GM12878 (cell line): ENCODE results near the gene HRC. TPM values are rescaled to one million over a fixed set of nuclear protein-coding genes. Genes with fewer than 3 reads are reported as not detected.

Source experiments
- ATAC-seq: fragments of 200-7000 bp; cut with Tn5 transposase; 3 replicates; pipeline ENCODE4 v1.9.1; 2020; ENCODE audit warnings: mild to moderate bottlenecking, moderate library complexity
- BruUV-seq: library from RNA; stranded (reverse); fragments of 400-500 nt; replicated peaks from 2 replicates; lab custom pipeline; 2021; lab: Mats Ljungman, UMichigan
- CTCF ChIA-PET: fragments of 300-600 bp; sonication (Branson Sonifier 250); formaldehyde crosslinking; extraction: SDS; loops from one replicate; lab custom pipeline; 2021; ENCODE audit warnings: inconsistent platforms; lab: Yijun Ruan, JAX
- POLR2A ChIA-PET: fragments of 350-600 bp; formaldehyde crosslinking; extraction: SDS; loops from one replicate; lab custom pipeline; 2021; ENCODE audit warnings: inconsistent platforms; lab: Charles Lee
- RAD21 ChIA-PET: fragments of 300-600 bp; sonication (Branson Sonifier 250); formaldehyde crosslinking; loops from one replicate; lab custom pipeline; 2023; ENCODE audit warnings: antibody characterized with exemption; ENCODE audit not compliant: unreplicated experiment; lab: Charles Lee
- SMC1A ChIA-PET: fragments of 300-600 bp; sonication (Branson Sonifier 250); formaldehyde crosslinking; loops from one replicate; lab custom pipeline; 2023; ENCODE audit not compliant: unreplicated experiment, uncharacterized antibody; lab: Charles Lee
- DNase-seq: peaks from one replicate; pipeline ENCODE4 v3.0.0-alpha.2; 2011; ENCODE audit warnings: low read depth, low spot score
- FAIRE-seq: peaks from 3 replicates; lab custom pipeline; 2011; peaks lifted over from hg19 to GRCh38; lab: Jason Lieb, UNC
- H2AFZ ChIP-seq: 2 replicates; pipeline ENCODE4 v1.6.0; 2011; ENCODE audit warnings: low read depth, low read length, control low read depth; ENCODE audit not compliant: control insufficient read depth
- H3K27ac ChIP-seq: 2 replicates; pipeline ENCODE4 v1.5.1; 2011; ENCODE audit warnings: control low read depth; ENCODE audit not compliant: control insufficient read depth, insufficient read depth
- H3K27me3 ChIP-seq, 2 experiments: replicated peaks in 1 of 2; 2 replicates each; pipeline versions ENCODE4 v1.6.0 to v1.6.1; 2011; ENCODE audit warnings: low read length in 1 of 2; ENCODE audit not compliant: control insufficient read depth in 2 of 2, insufficient read depth in 2 of 2
- H3K36me3 ChIP-seq, 2 experiments: 2 replicates each; pipeline ENCODE4 v1.5.1; 2011; ENCODE audit warnings: low read length in 1 of 2; ENCODE audit not compliant: control insufficient read depth in 2 of 2, insufficient read depth in 2 of 2
- H3K4me1 ChIP-seq: 2 replicates; pipeline ENCODE4 v1.6.1; 2011; ENCODE audit warnings: mild to moderate bottlenecking, low read length, moderate library complexity, mixed read lengths; ENCODE audit not compliant: control insufficient read depth, insufficient read depth
- H3K4me2 ChIP-seq: 2 replicates; pipeline ENCODE4 v1.6.0; 2011; ENCODE audit warnings: control low read depth; ENCODE audit not compliant: control insufficient read depth, insufficient read depth
- H3K4me3 ChIP-seq: fragments of 200-600 bp; sonication (generic); 2 replicates; pipeline ENCODE4 v1.5.1; 2016
- H3K79me2 ChIP-seq: 2 replicates; pipeline ENCODE4 v1.6.0; 2011; ENCODE audit warnings: low read length; ENCODE audit not compliant: control insufficient read depth, insufficient read depth
- H3K9ac ChIP-seq: 2 replicates; pipeline ENCODE4 v1.8.0; 2011; ENCODE audit warnings: low read length, control low read depth, mixed read lengths; ENCODE audit not compliant: control insufficient read depth, insufficient read depth
- H3K9me3 ChIP-seq: replicated peaks from 3 replicates; pipeline ENCODE4 v1.5.1; 2011; ENCODE audit warnings: mild to moderate bottlenecking, low read length; ENCODE audit not compliant: control insufficient read depth, insufficient read depth
- H4K20me1 ChIP-seq: 2 replicates; pipeline ENCODE4 v1.6.0; 2011; ENCODE audit not compliant: control insufficient read depth, insufficient read depth
- HCFC1 ChIP-seq: fragments of 150-350 bp; IDR thresholded peaks from 2 replicates; pipeline ENCODE4 v1.6.1; 2014; ENCODE audit warnings: low read length
- KDM1A ChIP-seq: fragments of 200-600 bp; sonication (generic); IDR thresholded peaks from 2 replicates; pipeline ENCODE4 v1.6.1; 2016; ENCODE audit warnings: borderline replicate concordance
- POU2F2 ChIP-seq: IDR thresholded peaks from 3 replicates; pipeline ENCODE4 v1.6.1; 2011; ENCODE audit warnings: low read depth, mild to moderate bottlenecking, low read length, borderline replicate concordance
- RAD51 ChIP-seq: fragments of 450-650 bp; IDR thresholded peaks from 2 replicates; pipeline ENCODE4 v1.6.1; 2016; ENCODE audit warnings: moderate library complexity, mild to moderate bottlenecking, inconsistent platforms
- RFX5 ChIP-seq: IDR thresholded peaks from 2 replicates; pipeline ENCODE4 v1.6.1; 2011; ENCODE audit warnings: low read depth, low read length, improper control_type of control experiment
- SIN3A ChIP-seq: IDR thresholded peaks from 2 replicates; pipeline ENCODE4 v1.6.1; 2012; ENCODE audit warnings: low read depth, low read length, improper control_type of control experiment
- SMAD5 ChIP-seq: IDR thresholded peaks from 2 replicates; pipeline ENCODE4 v1.6.1; 2016; ENCODE audit warnings: antibody characterized with exemption, low read depth
- STAT3 ChIP-seq: IDR thresholded peaks from 2 replicates; pipeline ENCODE4 v1.6.1; 2011; ENCODE audit warnings: low read depth, low read length, improper control_type of control experiment
- TARDBP ChIP-seq: IDR thresholded peaks from 2 replicates; pipeline ENCODE4 v1.6.1; 2016; ENCODE audit warnings: borderline replicate concordance
- WGBS: methylation state at CpG from one replicate; pipeline ENCODE4 v1.1.6; 2016; ENCODE audit warnings: low lambda C conversion rate; ENCODE audit not compliant: insufficient replicate concordance, insufficient coverage; ENCODE audit errors: missing lambda C conversion rate; 5-methylcytosine and 5-hydroxymethylcytosine counted together
- in situ Hi-C: fragments of 300-500 bp; cut with MboI; formaldehyde crosslinking; loops from 9 replicates; pipeline ENCODE4 v1.14.3; 2018; ENCODE audit warnings: mixed read lengths
- intact Hi-C: fragments of 100-400 bp; cut with micrococcal nuclease; formaldehyde crosslinking; loops from one replicate; pipeline ENCODE4 v1.14.2; 2022; ENCODE audit not compliant: unreplicated experiment
- polyA plus RNA-seq, 11 experiments: library from polyadenylated mRNA; depleted of rRNA in 4 of 11; unstranded in 6 of 11; stranded (reverse) in 5 of 11; fragments of >200 nt; fragmentation: Nextera tagmentation in 4 of 11; fragmentation: Illumina TruSeq in 1 of 11; extraction: Ambion mirVana in 4 of 11; extraction: Trizol in 1 of 11; gene quantifications; 1 replicate in 1 of 11; 2 replicates in 10 of 11; pipeline versions ENCODE4 v1.2.1 to v1.2.3, GENCODE V29; 2011 to 2016; ENCODE audit warnings: inconsistent platforms in 2 of 11, missing spikeins in 2 of 11, low read depth in 1 of 11
- total RNA-seq, 4 experiments: library from RNA; depleted of rRNA in 3 of 4; stranded (reverse); fragments of >200 nt in 3 of 4; fragmentation: Illumina TruSeq in 1 of 4; extraction: Trizol in 1 of 4; gene quantifications; 2 replicates each; pipeline versions ENCODE4 v1.2.1 to v1.2.3, GENCODE V29; 2013 to 2021
- TF ChIP-seq, protein P1 (sequence below): fragments of 450-650 bp; IDR thresholded peaks from 2 replicates; pipeline ENCODE4 v1.6.1; 2017; ENCODE audit warnings: mild to moderate bottlenecking, low read depth, inconsistent platforms; ENCODE audit not compliant: poor library complexity, severe bottlenecking
- TF ChIP-seq, protein P2 (sequence below): fragments of 450-650 bp; IDR thresholded peaks from 2 replicates; pipeline ENCODE4 v1.6.1; 2016; ENCODE audit warnings: mild to moderate bottlenecking

HRC gene
- total and polyA plus RNA-seq, 10 of the 15 experiments (the other 5 are each of a cell fraction or from before 2014, with no cell fraction given), result 0.10 TPM; not detected in 9

- SMC1A ChIA-PET, result no interaction called here
- 35% methylated on average over 2 of the region's 2 CpGs for WGBS
These were observed 34.3 kb downstream of the HRC start for GRCh38 chr19:49120868-49121267.

More at GRCh38 chr19:49120868-49121267, 34.3 kb downstream of the HRC start:
- DNase-seq (no peak), ATAC-seq (no peak), FAIRE-seq (no peak)
- no TSS peak for BruUV-seq
- POLR2A ChIA-PET, result interaction anchor here (0.6 kb wide), 1 partner anchor 28 kb away, joined by 3 read pairs; no protein-coding TSS in a partner anchor
- CTCF ChIA-PET, result interaction anchor here (1.2 to 1.6 kb wide), 2 partner anchors 14 to 23 kb away, joined by 3 to 4 read pairs; no protein-coding TSS in a partner anchor
- Histone ChIP-seq H3K79me2 (no peaks in the 10 kb centered on the region), H3K36me3 (no peaks in the 10 kb centered on the region), H3K4me2 (no peak overlapping the region), H3K4me1 (peaks cover 8% of the 10 kb centered on the region; the same call in 1 of the 2 replicates), H3K27ac (no peak overlapping the region), H3K4me3 (no peak overlapping the region), H2AFZ (no peak overlapping the region), H3K9me3 (no peaks in the 10 kb centered on the region), H3K27me3 (peaks cover 7 to 8% of the 10 kb centered on the region in 2 experiments), H3K9ac (no peak overlapping the region), H4K20me1 (no peaks in the 10 kb centered on the region)
- intact Hi-C loops (no loop called here), in situ Hi-C loops (no loop called here)
- TF ChIP-seq, protein P1, sequence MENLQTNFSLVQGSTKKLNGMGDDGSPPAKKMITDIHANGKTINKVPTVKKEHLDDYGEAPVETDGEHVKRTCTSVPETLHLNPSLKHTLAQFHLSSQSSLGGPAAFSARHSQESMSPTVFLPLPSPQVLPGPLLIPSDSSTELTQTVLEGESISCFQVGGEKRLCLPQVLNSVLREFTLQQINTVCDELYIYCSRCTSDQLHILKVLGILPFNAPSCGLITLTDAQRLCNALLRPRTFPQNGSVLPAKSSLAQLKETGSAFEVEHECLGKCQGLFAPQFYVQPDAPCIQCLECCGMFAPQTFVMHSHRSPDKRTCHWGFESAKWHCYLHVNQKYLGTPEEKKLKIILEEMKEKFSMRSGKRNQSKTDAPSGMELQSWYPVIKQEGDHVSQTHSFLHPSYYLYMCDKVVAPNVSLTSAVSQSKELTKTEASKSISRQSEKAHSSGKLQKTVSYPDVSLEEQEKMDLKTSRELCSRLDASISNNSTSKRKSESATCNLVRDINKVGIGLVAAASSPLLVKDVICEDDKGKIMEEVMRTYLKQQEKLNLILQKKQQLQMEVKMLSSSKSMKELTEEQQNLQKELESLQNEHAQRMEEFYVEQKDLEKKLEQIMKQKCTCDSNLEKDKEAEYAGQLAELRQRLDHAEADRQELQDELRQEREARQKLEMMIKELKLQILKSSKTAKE, result no peak
- no peak for TF ChIP-seq STAT3
- TF ChIP-seq SMAD5, result no peak
- TF ChIP-seq KDM1A, result no peak
- no peak for TF ChIP-seq RAD51
- no peak for TF ChIP-seq SIN3A
- TF ChIP-seq RFX5, result no peak
- TF ChIP-seq, protein P2, sequence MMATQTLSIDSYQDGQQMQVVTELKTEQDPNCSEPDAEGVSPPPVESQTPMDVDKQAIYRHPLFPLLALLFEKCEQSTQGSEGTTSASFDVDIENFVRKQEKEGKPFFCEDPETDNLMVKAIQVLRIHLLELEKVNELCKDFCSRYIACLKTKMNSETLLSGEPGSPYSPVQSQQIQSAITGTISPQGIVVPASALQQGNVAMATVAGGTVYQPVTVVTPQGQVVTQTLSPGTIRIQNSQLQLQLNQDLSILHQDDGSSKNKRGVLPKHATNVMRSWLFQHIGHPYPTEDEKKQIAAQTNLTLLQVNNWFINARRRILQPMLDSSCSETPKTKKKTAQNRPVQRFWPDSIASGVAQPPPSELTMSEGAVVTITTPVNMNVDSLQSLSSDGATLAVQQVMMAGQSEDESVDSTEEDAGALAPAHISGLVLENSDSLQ, result no peak
- TF ChIP-seq POU2F2, result no peak
- no peak for TF ChIP-seq TARDBP
- TF ChIP-seq HCFC1, result no peak
- RAD21 ChIA-PET, result interaction anchor here (1.0 kb wide), 1 partner anchor 23 kb away, joined by 3 read pairs; no protein-coding TSS in a partner anchor
